ENCODE results near the gene TNK2. TPM values are rescaled to one million over a fixed set of nuclear protein-coding genes. Genes with fewer than 3 reads are reported as not detected.

TNK2 gene
- total and polyA plus RNA-seq, 2 donors (not counting 3 experiments of a cell fraction or from before 2014, with no cell fraction given) = 18.6 to 71.6 TPM

- Histone ChIP-seq H3K79me2 (ENCODE audit: control insufficient read depth, insufficient read depth, low read length) (no peaks in the 10 kb centered on the region), H3K9me3 (replicated peaks; ENCODE audit: control insufficient read depth, insufficient read depth, low read length) (no peaks in the 10 kb centered on the region), H3K27ac (ENCODE audit: insufficient read depth, low read depth, low read length) (no peak overlapping the region), H3K4me3 (replicated peaks in 1 of 3; ENCODE audit: insufficient read depth in 1 of 3, low read depth in 1 of 3, low read length in 3 of 3) (no peak overlapping the region), H4K20me1 (replicated peaks; ENCODE audit: control insufficient read depth, extremely low read depth, insufficient read depth, low read length) (no peaks in the 10 kb centered on the region), H3K36me3 (ENCODE audit: control insufficient read depth in 2 of 2, extremely low read depth in 1 of 2, insufficient read depth in 2 of 2, low read length in 2 of 2) (peaks cover 2 to 45% of the 10 kb centered on the region in 2 experiments), H3K9me1 (replicated peaks; ENCODE audit: control insufficient read depth, extremely low read depth, insufficient read depth, low read length) (no peaks in the 10 kb centered on the region), H2AFZ (ENCODE audit: low read depth, low read length) (no peak overlapping the region), H3K27me3 (ENCODE audit: control insufficient read depth in 2 of 2, insufficient read depth in 2 of 2, low read length in 2 of 2) (no peaks in the 10 kb centered on the region), H3K4me2 (ENCODE audit: insufficient read depth, low read length) (no peak overlapping the region), H3K4me1 (ENCODE audit: control insufficient read depth, extremely low read depth, insufficient read depth, low read length) (no peaks in the 10 kb centered on the region), H3K9ac (replicated peaks; ENCODE audit: extremely low read depth, insufficient read depth, low read length) (no peak overlapping the region)
- intact Hi-C loops (cut with micrococcal nuclease) (no loop called here), dilution Hi-C loops (cut with MboI; ENCODE audit: extremely low pct_ligation_motif_present, low sequenced_read_pairs) (no loop called here)
- DNase-seq (ENCODE audit: low read depth, low spot score) = no peak
- no peak for FAIRE-seq
- BruUV-seq (replicated peaks) = no TSS peak
- ChIA-PET CTCF (interaction anchor here (0.6 to 1.1 kb wide), 2 partner anchors 17 to 18 kb away, joined by 3 to 6 read pairs; no protein-coding TSS in a partner anchor), POLR2A (no interaction called here)
- TF ChIP-seq JUN (IDR thresholded peaks at IDR 0.05; ENCODE audit: borderline replicate concordance, insufficient read depth, insufficient read length, low read depth) = no peak
- TF ChIP-seq POLR2A (IDR thresholded peaks at IDR 0.05; ENCODE audit: low read depth, low read length) = no peak
Measured at GRCh38 chr3:195877136-195877715, 31.1 kb downstream of the TNK2 start.

DNA sequence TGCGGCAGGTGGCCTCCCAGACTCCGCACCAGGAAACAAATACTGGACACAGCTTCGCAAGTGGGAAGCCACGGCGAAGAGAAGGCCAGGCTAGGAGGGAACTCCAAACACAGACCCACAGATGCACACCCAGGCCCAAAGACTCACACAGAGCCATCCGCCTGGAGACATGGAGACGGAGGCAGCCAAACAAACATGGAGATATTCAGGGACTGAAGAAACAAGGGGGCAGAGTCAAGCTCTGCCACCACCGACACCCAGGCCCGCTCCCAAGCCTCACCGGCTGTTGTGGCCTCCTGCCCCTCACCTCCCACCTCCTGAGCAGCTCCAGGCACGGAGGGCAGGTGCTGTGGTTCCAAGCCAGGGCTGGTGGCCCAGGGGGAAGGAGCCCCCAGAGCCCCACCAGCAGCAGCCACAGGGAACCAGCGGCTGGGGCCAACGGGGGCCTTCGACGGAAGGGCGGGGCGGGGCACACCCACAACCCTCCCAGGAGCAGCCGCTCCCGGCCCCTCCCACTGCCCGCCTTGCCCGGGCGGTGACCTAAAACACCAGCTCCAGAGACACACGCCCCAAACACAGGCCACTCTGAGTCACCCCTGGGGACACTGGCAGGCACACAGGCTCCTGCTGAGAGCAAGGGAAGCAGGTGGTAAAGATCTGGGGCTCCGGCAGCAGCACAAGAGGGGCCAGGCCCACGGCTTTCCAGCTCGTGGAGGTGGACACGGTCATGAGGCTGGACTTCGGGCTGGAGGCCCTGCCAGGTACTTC, 31.9 kb downstream of the TNK2 start:
- no peaks in the 10 kb centered on the region for H3K27me3 ChIP-seq (ENCODE audit: control insufficient read depth in 2 of 2, insufficient read depth in 2 of 2, low read length in 2 of 2)
- H3K9ac ChIP-seq (replicated peaks; ENCODE audit: extremely low read depth, insufficient read depth, low read length) = no peak overlapping the region
- H2AFZ ChIP-seq (ENCODE audit: low read depth, low read length) = no peak overlapping the region
- no peak overlapping the region for H3K4me2 ChIP-seq (ENCODE audit: insufficient read depth, low read length)
- DNase-seq (ENCODE audit: low read depth, low spot score) (no peak), FAIRE-seq (no peak)
- dilution Hi-C loops (cut with MboI; ENCODE audit: extremely low pct_ligation_motif_present, low sequenced_read_pairs) (no loop called here), intact Hi-C loops (cut with micrococcal nuclease) (no loop called here)
- H4K20me1 ChIP-seq (replicated peaks; ENCODE audit: control insufficient read depth, extremely low read depth, insufficient read depth, low read length) = no peaks in the 10 kb centered on the region
- H3K36me3 ChIP-seq (ENCODE audit: control insufficient read depth in 2 of 2, extremely low read depth in 1 of 2, insufficient read depth in 2 of 2, low read length in 2 of 2) = peaks cover 2 to 41% of the 10 kb centered on the region in 2 experiments
- ChIA-PET POLR2A (no interaction called here), CTCF (interaction anchor here (0.7 kb wide), 1 partner anchor 9 kb away, joined by 3 read pairs; no protein-coding TSS in a partner anchor)
- H3K9me1 ChIP-seq (replicated peaks; ENCODE audit: control insufficient read depth, extremely low read depth, insufficient read depth, low read length) = no peaks in the 10 kb centered on the region
- no peaks in the 10 kb centered on the region for H3K79me2 ChIP-seq (ENCODE audit: control insufficient read depth, insufficient read depth, low read length)
- no peaks in the 10 kb centered on the region for H3K4me1 ChIP-seq (ENCODE audit: control insufficient read depth, extremely low read depth, insufficient read depth, low read length)
- H3K9me3 ChIP-seq (replicated peaks; ENCODE audit: control insufficient read depth, insufficient read depth, low read length) = no peaks in the 10 kb centered on the region
- BruUV-seq (replicated peaks) = no TSS peak
- no peak overlapping the region for H3K4me3 ChIP-seq (replicated peaks in 1 of 3; ENCODE audit: insufficient read depth in 1 of 3, low read depth in 1 of 3, low read length in 3 of 3)
- H3K27ac ChIP-seq (ENCODE audit: insufficient read depth, low read depth, low read length) = no peak overlapping the region
- TF ChIP-seq EZH2 (IDR thresholded peaks at IDR 0.05; ENCODE audit: borderline replicate concordance, low read depth, low read length, severe bottlenecking) (no peak), JUN (IDR thresholded peaks at IDR 0.05; ENCODE audit: borderline replicate concordance, insufficient read depth, insufficient read length, low read depth) (no peak), GATA2 (IDR thresholded peaks at IDR 0.05; ENCODE audit: insufficient read depth, insufficient read length, low read depth, low read length) (no peak), POLR2AphosphoS5 (IDR thresholded peaks at IDR 0.05; ENCODE audit: insufficient read depth, low read depth, low read length) (no peak), POLR2A (IDR thresholded peaks at IDR 0.05; ENCODE audit: low read depth, low read length) (no peak), FOS (IDR thresholded peaks at IDR 0.05; ENCODE audit: borderline replicate concordance, insufficient read depth, low read length) (no peak)
- TF ChIP-seq, protein P1, sequence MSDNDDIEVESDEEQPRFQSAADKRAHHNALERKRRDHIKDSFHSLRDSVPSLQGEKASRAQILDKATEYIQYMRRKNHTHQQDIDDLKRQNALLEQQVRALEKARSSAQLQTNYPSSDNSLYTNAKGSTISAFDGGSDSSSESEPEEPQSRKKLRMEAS (IDR thresholded peaks at IDR 0.05; ENCODE audit: insufficient read depth, insufficient read length) = no peak
- TF ChIP-seq, protein P2, sequence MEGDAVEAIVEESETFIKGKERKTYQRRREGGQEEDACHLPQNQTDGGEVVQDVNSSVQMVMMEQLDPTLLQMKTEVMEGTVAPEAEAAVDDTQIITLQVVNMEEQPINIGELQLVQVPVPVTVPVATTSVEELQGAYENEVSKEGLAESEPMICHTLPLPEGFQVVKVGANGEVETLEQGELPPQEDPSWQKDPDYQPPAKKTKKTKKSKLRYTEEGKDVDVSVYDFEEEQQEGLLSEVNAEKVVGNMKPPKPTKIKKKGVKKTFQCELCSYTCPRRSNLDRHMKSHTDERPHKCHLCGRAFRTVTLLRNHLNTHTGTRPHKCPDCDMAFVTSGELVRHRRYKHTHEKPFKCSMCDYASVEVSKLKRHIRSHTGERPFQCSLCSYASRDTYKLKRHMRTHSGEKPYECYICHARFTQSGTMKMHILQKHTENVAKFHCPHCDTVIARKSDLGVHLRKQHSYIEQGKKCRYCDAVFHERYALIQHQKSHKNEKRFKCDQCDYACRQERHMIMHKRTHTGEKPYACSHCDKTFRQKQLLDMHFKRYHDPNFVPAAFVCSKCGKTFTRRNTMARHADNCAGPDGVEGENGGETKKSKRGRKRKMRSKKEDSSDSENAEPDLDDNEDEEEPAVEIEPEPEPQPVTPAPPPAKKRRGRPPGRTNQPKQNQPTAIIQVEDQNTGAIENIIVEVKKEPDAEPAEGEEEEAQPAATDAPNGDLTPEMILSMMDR (IDR thresholded peaks at IDR 0.05; ENCODE audit: extremely low read depth in 1 of 2, insufficient read depth in 1 of 2, low read depth in 1 of 2, low read length in 2 of 2) = no peak

Data from endothelial cell of umbilical vein (primary cell).